NCI-H774 (cell line): Measurements from ENCODE around the gene SPC24.
"Not testable (repeated sequence)": the region's sequence is repeated elsewhere in the genome, so short reads cannot be mapped to it uniquely, and the experiment has no call there.

Experiments used
- DNase-seq: peaks from one replicate; lab custom pipeline; 2025; lab: John Stamatoyannopoulos, UW

Gene SPC24

DNA sequence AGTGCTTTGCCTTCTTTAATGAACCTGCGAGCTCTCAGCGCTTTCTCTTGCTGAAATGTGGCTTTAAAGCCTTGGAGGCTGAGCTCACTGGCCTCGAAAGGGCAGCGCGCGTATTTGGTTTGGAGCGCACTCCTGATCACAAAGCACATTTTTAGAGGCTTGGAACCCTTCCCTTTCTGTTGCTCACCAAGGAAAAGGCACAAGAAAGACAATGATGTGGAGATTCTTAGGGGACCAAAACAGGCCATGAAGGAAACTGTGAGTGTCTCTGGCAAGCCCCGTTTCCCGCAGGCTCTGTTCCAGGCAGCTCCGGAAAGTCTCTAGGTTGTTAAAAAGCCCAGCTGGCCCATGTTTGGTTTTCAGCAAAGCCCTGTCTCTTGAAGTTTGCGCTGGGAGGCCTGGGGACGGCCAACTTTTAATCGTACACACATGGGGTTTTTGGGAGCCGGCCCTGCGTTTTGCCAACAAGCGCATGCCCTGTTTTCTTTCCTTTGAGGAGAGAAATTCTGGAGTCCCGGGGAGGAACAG lies 9.4 kb upstream of the SPC24 start:
- DNase-seq: no peak

DNA sequence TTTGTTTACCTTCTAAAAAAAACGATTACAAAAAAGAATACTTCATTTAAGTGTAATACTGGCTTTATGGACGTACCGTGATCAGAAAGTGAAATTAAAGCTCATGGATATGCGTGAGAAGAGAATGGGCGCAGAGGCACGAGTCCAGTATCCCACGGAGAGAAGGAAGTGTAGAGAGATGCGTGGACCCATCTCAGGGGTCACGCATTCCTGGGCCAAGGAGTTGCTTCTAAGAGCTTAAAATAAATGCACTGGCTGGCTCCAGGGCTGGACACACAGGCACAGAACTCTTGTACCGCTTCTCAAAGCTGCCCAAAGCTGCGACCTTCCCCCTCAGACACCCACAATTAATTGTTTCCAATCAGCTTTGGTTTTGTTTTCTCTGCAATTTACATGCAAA lies 8.7 kb upstream of the SPC24 start:
- no peak for DNase-seq

DNA sequence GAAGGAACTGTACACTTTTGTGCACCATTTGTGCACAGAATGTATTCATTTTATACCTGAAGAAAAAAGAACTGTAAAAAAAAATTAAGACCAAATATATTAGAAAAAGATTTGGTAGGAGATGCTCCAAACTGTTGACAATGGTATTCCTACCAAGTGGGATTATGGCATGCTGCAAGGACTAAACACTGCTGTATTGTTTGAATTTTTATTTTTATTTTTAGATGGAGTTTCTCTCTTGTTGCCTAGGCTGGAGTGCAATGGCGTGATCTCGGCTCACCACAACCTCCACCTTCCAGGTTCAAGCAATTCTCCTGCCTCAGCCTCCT lies 4.8 kb upstream of the SPC24 start:
- DNase-seq: not testable (repeated sequence)

DNA sequence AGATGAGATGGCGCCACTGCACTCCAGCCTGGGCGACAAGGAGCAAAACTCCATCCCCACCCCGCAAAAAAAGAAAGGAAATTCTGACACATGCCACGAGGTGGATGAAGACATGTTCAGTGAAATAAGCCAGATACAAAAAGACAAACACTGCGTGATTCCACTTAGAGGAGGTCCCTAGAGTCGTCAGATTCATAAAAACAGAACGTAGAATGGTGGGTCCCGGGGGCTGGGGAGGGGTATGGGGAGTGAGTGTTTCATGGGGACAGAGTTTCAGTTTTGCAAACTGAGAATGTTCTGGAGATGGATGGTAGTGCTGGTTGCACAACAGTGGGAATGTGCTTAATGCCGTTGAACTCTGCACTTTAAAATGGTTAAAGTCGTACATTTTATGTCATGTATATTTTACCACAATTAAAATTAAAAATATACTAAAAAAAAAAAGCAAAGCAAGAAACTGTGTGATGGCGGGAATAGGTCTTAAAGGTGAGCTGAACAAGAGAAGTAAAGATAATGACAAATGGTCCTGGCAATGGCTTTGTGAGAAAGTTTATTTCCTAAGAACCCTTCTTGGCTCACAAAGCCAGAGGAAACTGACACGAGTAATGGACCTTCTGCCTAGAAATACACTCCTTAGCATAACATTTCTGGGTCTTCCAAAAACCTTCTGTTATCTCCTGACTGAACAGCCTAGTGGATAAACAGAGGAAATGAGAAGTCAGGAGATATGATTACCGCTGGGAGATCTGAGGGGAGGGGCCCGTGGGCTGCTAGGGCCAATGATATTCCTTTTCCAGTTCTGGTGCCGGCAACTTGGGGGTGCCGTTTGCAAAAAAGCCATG lies 4.2 kb upstream of the SPC24 start:
- no peak for DNase-seq

DNA sequence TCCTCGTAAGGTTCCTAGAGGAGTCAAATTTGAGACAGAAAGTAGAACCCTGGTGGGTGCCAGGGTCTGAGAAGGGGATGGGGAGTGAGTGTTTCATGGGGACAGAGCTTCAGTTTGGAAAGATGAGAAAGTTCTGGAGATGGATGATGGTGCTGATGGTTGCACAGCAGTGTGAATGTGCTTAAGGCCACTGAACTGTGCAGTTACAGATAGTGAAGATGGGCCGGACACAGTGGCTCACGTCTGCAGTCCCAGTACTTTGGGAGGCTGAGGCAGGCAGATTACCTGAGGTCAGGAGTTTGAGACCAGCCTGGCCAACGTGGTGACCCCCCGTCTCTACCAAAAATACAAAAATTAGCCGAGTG lies 917 bp downstream of the SPC24 start:
- no peak for DNase-seq

DNA sequence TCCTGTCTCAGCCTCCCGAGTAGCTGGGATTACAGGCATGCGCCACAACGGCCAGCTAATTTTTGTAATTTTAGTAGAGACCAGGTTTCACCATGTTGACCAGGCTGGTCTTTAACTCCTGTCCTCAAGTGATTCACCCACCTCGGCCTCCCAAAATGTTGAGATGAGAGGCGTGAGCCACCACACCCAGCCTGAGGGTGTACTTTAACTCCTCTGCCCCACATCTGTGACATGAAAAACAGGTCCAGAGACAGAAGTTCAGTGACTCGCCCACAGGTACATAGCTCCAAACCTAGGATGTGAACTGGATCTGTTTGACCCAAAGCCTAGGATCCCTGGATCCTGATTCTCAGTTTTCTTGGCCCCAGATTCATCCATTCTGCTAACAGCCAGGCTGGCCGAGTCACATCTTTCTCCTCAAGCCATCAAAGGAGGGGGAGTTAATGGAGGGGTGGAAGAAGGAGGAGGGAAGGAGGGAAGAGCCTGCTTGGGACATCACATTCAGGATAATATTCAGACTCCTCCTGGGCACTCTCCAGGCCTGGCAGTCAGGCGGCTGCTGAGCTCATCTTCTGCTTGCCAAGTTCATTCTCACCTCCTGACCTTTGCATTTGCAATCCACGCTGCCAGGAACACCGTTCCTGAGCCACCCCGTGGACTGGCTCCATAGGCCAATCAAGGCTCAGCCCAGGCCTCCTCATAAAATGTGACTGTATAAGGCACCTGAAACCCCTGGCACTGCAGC lies 3.1 kb downstream of the SPC24 start:
- no peak for DNase-seq

DNA sequence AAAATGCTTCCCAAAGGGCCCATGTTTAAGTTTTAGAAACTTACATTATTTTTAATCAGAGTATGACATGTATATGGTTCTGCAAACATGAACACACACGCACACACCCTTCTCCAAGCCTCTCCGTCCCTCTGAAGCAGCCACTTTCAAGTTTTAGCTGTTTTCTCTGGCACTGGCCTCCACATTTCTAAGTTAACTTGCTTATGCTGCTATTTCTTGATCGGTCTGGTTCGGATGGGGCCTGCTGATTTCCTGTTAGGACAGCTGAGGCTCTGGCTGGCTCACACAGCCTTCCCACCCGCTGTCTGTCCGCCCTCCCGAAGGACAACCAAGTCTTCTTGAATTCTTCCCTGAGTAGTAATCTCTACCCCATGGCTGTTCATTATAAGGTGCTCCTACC lies 4.4 kb downstream of the SPC24 start:
- no peak for DNase-seq

DNA sequence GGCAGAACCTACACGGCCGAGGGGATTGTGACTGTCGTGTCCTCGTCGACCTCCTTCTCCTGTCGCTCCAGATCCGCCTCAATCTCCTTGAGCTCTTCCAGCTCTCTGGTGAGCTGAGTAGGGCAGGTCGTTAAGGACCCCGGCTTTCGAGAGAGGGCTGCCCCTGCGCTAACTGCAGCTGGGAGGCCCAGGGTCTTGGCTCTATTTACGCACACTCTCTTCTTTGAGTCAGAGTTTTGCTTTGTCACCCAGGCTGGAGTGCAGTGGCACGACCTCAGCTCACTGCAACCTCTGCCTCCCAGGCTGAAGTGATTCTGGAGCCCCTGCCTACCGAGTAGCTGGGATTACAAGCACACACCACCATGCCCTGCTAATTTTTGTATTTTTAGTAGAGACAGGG lies 7.6 kb downstream of the SPC24 start:
- no peak for DNase-seq

DNA sequence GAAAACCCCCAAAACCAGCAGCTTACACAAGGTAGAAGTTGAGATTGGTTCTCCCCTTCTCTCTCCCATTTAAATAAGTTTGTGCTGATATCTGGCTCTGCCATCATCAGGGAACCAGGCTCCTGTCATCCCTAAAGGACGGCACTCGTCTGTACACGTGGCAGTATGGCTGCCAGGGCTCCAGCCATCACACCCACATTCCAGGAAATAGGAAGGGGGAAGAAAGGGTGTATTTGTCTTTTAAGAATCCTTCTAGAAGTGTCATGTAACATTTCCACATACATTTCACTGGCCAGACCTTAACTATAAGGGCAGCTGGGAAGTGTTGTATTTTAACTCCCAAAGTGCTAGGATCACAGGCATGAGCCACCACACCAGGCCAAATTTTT lies 10.1 kb downstream of the SPC24 start:
- DNase-seq: no peak

DNA sequence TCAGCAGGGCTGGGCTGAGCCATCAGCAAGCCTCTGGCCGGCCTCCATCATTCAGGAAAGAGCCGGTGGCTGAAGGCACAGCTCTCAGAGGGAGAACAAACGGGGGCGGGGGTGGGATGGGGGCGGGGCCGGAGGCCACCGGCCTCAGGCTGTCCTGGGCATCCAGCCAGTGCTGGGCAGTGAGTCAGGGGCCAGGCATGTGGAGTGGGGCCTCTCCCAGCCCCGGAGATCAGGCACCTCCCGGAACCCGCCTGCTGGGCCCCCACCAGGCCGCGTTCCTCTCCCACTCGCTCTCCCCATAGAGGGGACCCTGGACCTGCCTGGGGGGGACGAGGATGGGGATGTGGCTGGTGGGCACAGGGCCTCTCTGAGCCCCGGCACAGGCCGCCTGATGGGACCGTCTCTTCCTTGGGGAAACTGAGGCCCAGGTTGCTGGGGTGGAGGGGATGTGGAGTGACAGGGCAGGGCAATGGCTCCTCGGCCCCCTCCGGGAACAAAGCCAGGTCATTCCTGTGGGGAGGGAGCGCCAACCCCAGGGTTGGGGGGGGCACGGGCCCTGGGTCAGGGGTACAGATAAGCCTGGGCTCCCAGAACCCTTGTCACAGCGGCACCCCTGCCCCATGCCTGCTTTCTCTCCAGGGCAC lies 12.9 kb downstream of the SPC24 start:
- no peak for DNase-seq

DNA sequence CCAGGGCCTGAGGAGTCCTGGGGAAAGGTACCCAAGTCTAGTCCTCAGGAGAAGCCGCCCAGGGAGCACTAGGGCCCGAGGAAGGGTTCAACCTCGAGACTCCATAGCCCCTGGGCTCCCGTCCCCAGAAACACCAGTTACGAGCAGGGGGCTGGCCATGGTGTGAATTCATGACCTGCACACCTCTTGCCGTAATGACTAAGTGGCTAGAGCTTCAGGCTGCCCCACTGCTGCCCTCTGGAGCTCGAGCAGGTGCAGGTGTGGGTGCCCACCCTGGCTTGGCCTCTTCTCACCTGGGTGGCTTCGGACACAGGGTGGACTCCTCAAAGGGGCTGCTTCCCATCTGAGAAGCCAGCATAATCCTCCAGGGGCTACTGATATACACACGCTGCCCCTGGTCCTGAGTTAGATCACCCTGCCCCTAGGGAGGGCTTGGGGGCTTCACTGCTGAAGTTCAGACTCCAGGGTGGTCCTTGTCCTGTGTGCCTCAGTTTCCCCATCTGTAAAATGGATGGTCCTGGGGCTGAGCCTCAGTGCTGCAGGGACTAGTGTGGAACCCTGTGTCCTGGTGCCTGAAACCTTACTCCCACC lies 13.6 kb downstream of the SPC24 start:
- no peak for DNase-seq

DNA sequence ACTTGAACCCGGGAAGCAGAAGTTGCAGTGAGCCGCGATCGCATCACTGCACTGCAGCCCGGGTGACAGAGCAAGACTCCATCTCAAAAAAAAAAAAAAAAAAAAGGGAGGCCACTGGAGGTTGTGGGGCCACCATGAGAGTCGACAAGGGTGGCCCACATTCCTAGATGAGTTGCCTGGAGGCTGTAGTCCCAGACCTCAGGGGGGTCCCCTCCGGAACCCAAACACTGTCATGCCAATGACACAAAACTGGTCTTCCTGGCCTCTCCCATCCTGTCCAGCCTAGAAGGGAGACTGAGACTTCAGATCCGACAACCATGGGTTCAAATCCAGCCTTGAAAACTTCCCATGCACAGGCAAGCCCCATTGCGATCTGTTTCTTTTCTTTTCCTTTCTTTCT lies 14.7 kb downstream of the SPC24 start:
- DNase-seq: no peak

DNA sequence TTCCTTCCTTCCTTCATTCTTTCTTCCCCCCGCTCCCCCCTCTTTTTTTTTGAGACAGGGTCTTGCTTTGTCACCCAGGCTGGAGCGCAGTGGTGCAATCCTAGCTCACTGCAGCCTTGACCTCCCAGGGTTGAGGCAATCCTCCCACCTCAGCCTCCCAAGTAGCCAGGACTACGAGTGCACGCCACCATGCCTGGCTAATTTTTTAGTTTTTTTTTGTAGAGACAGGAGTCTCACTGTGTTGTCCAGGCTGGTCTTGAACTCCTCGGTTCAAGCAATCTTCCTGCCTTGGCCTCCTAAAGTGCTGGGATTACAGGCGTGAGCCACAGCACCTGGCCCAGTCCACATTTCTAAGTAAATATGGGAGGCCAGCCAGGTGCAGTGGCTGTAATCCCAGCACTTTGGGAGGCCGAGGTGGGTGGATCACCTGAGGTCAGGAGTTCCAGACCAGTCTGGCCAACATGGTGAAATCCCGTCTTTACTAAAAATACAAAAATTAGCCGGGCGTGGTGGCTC lies 15.5 kb downstream of the SPC24 start:
- DNase-seq: not testable (repeated sequence)

DNA sequence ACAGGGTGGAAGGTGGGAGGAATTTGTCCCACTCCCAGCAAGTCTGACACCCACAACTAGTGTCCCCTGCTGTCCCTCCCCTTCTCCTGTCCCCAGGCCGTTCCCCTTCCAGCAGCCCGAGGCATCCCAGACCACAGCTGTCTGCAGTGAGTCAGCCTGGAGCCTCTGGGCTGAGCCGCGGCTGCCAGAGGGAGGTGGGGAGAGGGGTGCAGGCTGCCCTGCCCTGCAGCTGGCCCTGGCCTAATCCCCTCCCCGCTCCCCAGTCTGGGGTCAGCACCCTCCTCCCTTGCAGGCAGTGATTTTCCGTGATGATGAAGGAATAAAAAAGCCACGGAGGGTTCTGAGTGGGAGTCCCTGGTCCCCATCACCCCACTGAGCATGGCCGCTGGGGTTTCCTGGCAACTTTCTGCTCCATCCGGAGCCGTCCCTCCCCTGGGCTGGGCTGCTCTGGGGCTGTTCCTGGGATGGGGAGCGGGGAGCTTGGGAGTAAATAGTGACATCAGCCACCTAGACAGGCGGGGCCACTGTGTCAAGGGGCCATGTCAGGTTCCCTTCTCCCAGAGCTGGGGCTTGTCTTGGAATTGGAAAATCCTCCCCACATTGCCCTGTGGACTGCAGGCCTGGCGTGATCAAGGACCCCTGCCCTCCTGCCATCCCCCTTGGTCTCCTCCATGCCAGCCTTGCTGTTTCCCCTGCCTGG lies 16.8 kb downstream of the SPC24 start:
- no peak for DNase-seq

DNA sequence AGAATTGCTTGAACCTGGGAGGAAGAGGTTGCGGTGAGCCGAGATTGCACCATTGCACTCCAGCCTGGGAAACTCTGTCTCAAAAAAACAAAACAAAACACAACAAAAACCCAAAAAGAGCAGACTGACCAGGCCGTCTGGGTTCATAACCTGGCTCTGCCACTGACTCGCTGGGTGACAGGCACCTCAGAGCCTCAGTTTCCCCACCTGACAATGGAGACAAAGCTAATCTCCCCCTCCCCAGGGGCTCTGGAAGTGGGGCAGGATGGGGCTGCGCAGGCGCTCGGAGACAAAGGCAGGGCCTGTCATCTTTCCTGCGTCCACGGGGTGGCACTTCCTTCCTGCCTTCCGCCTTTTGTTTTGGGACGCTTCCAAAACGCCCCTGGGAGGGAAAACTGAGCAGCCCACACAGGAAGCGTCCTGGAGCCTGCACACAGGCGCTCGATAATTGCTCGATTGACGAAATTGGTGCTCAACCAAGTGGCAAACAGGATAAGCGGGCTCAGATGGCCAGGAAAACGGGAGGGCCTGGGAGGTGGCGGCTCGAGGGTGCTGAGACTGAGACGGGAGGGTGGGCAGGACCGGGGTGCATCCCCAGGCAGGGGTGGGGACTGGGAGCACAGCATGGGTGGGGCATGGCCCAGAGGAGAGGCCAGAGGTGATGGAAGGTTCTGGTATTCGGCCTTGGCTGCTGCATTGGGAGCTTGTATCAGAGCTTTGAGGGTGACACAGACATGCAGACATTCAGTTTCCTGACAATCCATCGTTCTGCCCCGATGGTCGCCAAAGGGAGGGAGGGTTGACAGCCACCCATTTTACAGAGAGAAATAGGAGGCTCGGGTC lies 17.8 kb downstream of the SPC24 start:
- DNase-seq: peak; percentile 64

DNA sequence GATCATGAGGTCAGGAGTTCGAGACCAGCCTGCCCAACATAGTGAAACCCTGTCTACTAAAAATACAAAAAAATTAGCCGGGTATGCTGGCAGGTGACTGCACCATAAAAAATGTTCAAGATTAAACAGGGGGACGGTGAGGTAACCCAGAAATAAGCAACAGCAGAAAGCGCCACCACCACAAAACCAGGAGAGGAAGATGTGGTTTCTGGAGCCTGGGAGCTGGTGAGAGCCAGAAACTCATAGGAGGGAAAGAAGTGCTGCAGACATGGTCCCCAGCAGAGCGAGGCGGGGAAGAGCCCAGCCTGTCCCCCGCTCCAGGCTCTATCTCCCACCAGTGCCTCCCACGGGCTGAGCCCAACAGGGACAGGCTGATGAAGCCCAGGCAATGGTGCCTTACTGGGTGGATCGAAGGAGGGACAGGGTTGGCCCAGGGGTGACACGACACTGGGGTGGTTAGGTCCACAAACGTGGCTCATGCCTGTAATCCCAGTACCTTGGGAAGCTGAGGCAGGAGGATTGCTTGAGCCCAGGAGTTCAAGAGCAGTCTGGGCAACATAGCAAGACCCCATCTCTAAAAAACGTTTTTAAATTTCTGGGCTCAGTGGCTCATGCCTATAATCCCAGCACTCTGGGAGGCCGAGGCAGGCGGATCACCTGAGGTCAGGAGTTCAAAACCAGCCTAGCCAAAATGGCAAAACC lies 19.0 kb downstream of the SPC24 start:
- DNase-seq: no peak

DNA sequence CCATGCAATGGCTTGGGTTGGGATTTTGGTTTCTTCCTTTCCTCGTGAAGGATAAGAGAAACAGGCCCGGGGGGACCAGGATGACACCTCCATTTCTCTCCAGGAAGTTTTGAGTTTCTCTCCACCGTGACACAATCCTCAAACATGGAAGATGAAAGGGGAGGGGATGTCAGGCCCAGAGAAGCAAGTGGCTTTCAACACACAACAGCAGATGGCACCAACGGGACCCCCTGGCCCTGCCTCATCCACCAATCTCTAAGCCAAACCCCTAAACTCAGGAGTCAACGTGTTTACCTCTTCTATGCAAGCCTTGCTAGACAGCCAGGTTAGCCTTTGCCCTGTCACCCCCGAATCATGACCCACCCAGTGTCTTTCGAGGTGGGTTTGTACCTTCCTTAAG lies 24.1 kb downstream of the SPC24 start:
- no peak for DNase-seq

DNA sequence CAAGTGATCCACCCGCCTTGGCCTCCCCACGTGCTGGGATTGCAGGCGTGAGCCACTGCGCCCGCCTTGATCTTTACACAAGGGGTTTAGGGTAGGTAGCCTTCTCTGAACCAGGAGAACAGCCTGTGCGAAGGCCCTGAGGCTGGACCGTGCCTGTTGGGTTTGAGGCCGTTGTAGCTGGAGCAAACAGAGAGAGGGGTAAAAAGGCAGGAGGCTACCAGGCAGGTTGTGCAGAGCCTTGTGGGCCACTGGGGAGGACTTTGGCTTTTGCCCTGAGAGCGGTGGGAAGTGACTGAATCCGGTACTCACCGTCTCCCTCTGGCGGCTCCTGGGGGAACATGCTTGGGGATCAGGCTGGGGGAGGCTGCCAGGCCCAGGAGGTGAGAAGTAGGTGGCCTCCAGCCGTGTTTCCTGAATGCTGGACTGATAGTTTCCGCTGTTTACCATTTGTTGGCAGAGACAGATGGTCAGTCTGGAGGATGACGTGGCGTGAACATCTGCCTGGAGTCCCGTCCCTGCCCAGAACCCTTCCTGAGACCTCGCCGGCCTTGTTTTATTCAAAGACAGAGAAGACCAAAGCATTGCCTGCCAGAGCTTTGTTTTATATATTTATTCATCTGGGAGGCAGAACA lies 24.6 kb downstream of the SPC24 start:
- DNase-seq: peak; percentile 16

DNA sequence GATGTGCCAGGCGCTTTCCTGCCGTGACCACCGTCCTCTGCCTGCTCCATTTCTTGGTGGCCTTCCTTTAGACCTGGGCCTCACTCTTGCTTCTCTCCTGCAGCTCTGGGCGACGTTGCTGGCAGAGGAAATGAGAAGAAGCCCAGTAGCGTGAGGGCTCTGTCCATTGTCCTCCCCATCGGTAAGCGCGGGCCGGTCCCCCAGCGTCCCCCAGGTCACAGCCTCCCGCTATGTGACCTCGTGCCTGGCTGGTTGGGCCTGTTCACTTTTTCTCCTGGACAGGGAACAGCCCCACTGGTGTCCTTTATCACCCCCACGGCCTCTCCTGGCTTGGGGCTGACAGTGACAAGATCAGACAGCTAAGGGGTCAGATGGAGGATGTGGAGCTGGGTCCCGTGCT lies 27.7 kb downstream of the SPC24 start:
- DNase-seq: no peak
